ENCODE results near the gene TOR1B. TPM values are rescaled to one million over a fixed set of nuclear protein-coding genes. Genes with fewer than 3 reads are reported as not detected.
"Not testable (repeated sequence)": the region's sequence is repeated elsewhere in the genome, so short reads cannot be mapped to it uniquely, and the experiment has no call there.

The TOR1B gene
- total RNA-seq, 2 donors from 2014 or later, result 15.2 to 16.9 TPM

- Histone ChIP-seq H3K4me3 (ENCODE audit: low read length) (no peak overlapping the region), H3K27me3 (ENCODE audit: control insufficient read depth, insufficient read depth, low read length, poor library complexity, severe bottlenecking) (no peaks in the 10 kb centered on the region), H3K9ac (ENCODE audit: extremely low read depth, low read length, poor library complexity, severe bottlenecking) (no peak overlapping the region), H3K36me3 (ENCODE audit: control insufficient read depth, insufficient read depth, low read length) (no peaks in the 10 kb centered on the region), H3K4me1 (ENCODE audit: control insufficient read depth, insufficient read depth, low read length) (peaks cover 4% of the 10 kb centered on the region), H3K27ac (ENCODE audit: low read depth, low read length) (peak overlapping the region; percentile 16), H3K9me3 (ENCODE audit: control insufficient read depth, low read length) (no peaks in the 10 kb centered on the region)
- H3K36me3 Mint-ChIP-seq (ENCODE audit: low read depth), result no peaks in the 10 kb centered on the region
- no peak overlapping the region for H3K4me3 Mint-ChIP-seq
- peaks cover 9% of the 10 kb centered on the region for H3K4me1 Mint-ChIP-seq
- 95 to 96% methylated on average over 11 of the region's 11 CpGs for WGBS, 2 experiments (ENCODE audit: insufficient coverage in 1 of 2, insufficient read length in 1 of 2)
- peak overlapping the region; percentile 74 for H3K27ac Mint-ChIP-seq
- TF ChIP-seq CTCF (conservative IDR thresholded peaks at IDR 0.05), result no peak
- H3K27me3 Mint-ChIP-seq (ENCODE audit: insufficient read depth), result peaks cover 3% of the 10 kb centered on the region
- DNase-seq, result no peak
- H3K9me3 Mint-ChIP-seq, result no peaks in the 10 kb centered on the region
Observed at GRCh38 chr9:129761293-129761900, 41.6 kb upstream of the TOR1B start.

- Mint-ChIP-seq H3K27me3 (ENCODE audit: insufficient read depth) (peaks cover 3% of the 10 kb centered on the region), H3K36me3 (ENCODE audit: low read depth) (no peaks in the 10 kb centered on the region), H3K4me1 (peaks cover 9% of the 10 kb centered on the region), H3K9me3 (no peaks in the 10 kb centered on the region), H3K4me3 (no peak overlapping the region), H3K27ac (peak overlapping the region; percentile 74)
- Histone ChIP-seq H3K4me1 (ENCODE audit: control insufficient read depth, insufficient read depth, low read length) (peaks cover 4% of the 10 kb centered on the region), H3K27me3 (ENCODE audit: control insufficient read depth, insufficient read depth, low read length, poor library complexity, severe bottlenecking) (no peaks in the 10 kb centered on the region), H3K4me3 (ENCODE audit: low read length) (no peak overlapping the region), H3K27ac (ENCODE audit: low read depth, low read length) (peak overlapping the region; percentile 16), H3K9me3 (ENCODE audit: control insufficient read depth, low read length) (no peaks in the 10 kb centered on the region), H3K36me3 (ENCODE audit: control insufficient read depth, insufficient read depth, low read length) (no peaks in the 10 kb centered on the region), H3K9ac (ENCODE audit: extremely low read depth, low read length, poor library complexity, severe bottlenecking) (no peak overlapping the region)
- peak; percentile 79 for DNase-seq
- no peak for TF ChIP-seq CTCF (conservative IDR thresholded peaks at IDR 0.05)
- 63 to 70% methylated on average over 3 to 6 of the region's 6 CpGs for WGBS, 2 experiments (ENCODE audit: insufficient coverage in 1 of 2, insufficient read length in 1 of 2)
Observed at GRCh38 chr9:129761901-129762369, 41.0 kb upstream of the TOR1B start.

- not testable (repeated sequence) for H3K27me3 Mint-ChIP-seq (ENCODE audit: insufficient read depth); DNase-seq; H3K4me1 Mint-ChIP-seq; H3K4me3 Mint-ChIP-seq; H3K36me3 Mint-ChIP-seq (ENCODE audit: low read depth); H3K9me3 Mint-ChIP-seq; H3K27ac ChIP-seq (ENCODE audit: low read depth, low read length); H3K9ac ChIP-seq (ENCODE audit: extremely low read depth, low read length, poor library complexity, severe bottlenecking); H3K4me3 ChIP-seq (ENCODE audit: low read length); H3K9me3 ChIP-seq (ENCODE audit: control insufficient read depth, low read length); H3K36me3 ChIP-seq (ENCODE audit: control insufficient read depth, insufficient read depth, low read length); H3K4me1 ChIP-seq (ENCODE audit: control insufficient read depth, insufficient read depth, low read length); H3K27me3 ChIP-seq (ENCODE audit: control insufficient read depth, insufficient read depth, low read length, poor library complexity, severe bottlenecking)
- 84 to 93% methylated on average over 11 to 13 of the region's 13 CpGs for WGBS, 2 experiments (ENCODE audit: insufficient coverage in 1 of 2, insufficient read length in 1 of 2)
- H3K27ac Mint-ChIP-seq, result peak overlapping the region; percentile 74
Observed at GRCh38 chr9:129762370-129762984, 40.5 kb upstream of the TOR1B start.

Data from endodermal cell (in vitro differentiated cells).